AG10803 (cell line): ENCODE measurements around the gene GNG3.

ENCODE experiments used
- DNase-seq: peaks from one replicate; pipeline ENCODE4 v3.0.0; 2010; ENCODE audit warnings: low read depth
- H3K4me3 ChIP-seq: 2 replicates; pipeline ENCODE4 v1.5.1; 2011; ENCODE audit warnings: mild to moderate bottlenecking, low read length, control low read depth
- TF ChIP-seq, protein P1 (sequence below): conservative IDR thresholded peaks from 2 replicates; pipeline ENCODE4 v1.5.1; 2011; ENCODE audit warnings: mild to moderate bottlenecking, low read length, control low read depth, inconsistent platforms

The GNG3 gene

GRCh38 chr11:62752177-62752785 lies 44.8 kb downstream of the GNG3 start:
- TF ChIP-seq, protein P1, sequence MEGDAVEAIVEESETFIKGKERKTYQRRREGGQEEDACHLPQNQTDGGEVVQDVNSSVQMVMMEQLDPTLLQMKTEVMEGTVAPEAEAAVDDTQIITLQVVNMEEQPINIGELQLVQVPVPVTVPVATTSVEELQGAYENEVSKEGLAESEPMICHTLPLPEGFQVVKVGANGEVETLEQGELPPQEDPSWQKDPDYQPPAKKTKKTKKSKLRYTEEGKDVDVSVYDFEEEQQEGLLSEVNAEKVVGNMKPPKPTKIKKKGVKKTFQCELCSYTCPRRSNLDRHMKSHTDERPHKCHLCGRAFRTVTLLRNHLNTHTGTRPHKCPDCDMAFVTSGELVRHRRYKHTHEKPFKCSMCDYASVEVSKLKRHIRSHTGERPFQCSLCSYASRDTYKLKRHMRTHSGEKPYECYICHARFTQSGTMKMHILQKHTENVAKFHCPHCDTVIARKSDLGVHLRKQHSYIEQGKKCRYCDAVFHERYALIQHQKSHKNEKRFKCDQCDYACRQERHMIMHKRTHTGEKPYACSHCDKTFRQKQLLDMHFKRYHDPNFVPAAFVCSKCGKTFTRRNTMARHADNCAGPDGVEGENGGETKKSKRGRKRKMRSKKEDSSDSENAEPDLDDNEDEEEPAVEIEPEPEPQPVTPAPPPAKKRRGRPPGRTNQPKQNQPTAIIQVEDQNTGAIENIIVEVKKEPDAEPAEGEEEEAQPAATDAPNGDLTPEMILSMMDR = no peak
- H3K4me3 ChIP-seq = no peak overlapping the region
- DNase-seq = no peak

- TF ChIP-seq, protein P1 = no peak
- H3K4me3 ChIP-seq = peak overlapping the region; percentile 80
- no peak for DNase-seq
These were observed 45.7 kb downstream of the GNG3 start for GRCh38 chr11:62752994-62753735.

- DNase-seq = peak; percentile 99
- peak within 1 kb of the TSS; percentile 80 for H3K4me3 ChIP-seq
- TF ChIP-seq, protein P1 = no peak
These were observed 46.5 kb downstream of the GNG3 start, which contains the start of gene ZBTB3 for GRCh38 chr11:62753736-62754603. ZBTB3 (minus strand) TSS chr11:62754160; CDS start chr11:62753664, 496 bp downstream.

- H3K4me3 ChIP-seq = no peak overlapping the region
- TF ChIP-seq, protein P1 = no peak
- no peak for DNase-seq
These were observed 47.7 kb downstream of the GNG3 start for GRCh38 chr11:62755086-62755615.

DNA sequence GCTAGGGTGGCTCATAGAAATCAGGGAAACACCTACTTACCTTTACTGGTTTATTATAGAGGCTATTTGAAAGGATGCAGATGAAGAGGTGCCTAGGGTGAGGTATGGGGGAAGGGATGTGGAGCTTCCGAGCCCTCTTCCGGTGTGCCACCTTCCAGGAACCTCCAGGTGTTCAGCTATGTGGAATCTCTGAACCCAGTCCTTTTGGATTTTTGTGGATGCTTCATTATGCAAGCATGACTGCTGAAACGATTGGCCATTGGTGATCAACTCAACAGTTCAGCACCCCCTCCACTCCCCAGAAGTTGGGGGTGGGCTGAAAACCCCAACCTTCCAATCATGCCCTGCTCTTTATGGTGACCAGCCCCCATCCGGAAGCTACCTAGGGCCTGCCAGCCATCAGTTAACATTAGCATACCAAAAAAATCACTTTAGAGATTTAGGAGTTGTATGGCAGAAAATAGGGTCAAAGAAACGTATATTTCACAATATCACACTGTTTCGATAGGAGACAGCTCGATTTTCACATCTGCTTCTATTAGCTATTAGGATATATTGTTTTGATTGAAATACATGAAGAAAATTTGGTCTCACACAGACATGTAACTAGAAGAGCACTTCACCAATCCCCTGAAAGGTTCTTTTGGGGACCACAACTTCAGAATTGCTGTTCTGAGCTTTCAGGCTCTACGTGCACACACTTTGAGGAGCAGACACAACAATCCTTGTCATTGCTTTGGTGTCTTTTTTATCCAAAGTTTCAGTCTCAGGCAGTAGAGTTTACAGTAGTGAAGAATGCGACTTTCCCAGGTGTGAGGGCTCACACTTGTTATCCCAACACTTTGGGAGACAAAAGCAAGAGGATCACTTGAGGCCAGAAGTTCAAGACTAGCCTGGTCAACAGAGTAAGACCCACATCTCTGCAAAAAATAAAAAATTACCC lies 50.6 kb downstream of the GNG3 start:
- TF ChIP-seq, protein P1 = no peak
- no peak for DNase-seq
- H3K4me3 ChIP-seq = no peak overlapping the region
